ENCODE measurements around the gene TNFSF10.

TNFSF10 gene

DNA sequence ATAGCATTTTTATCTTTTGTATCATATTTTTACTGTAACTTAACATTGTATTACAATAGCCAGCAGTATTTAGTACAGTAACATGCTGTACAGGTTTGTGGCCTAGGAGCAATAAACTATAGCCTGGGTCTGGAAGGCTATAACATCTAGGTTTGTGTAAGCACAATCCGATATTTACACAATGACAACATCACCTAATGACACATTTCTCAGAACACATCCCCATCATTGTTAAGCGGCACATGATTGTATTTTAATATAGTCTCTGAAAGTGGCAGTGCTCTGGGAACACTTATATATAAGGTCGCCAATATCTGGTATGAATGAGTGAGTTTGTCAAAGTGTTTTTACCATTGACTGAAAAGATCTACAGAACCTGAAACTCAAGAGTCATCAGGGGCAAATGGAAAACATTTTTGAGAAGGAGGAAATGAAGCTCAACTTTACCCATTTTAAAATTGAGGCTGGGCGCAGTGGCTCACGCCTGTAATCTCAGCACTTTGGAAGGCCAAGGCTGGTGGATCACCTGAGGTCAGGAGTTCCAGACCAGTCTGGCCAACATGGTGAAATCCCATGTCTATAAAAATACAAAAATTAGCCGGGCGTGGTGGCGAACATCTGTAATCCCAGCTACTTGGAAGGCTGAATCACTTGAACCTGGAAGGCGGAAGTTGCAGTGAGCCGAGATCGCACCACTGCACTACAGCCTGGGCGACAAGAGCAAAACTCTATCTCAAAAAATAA lies 38.8 kb upstream of the TNFSF10 start:
- TF ChIP-seq CTCF (IDR thresholded peaks at IDR 0.05; ENCODE audit: low read depth, low read length, missing control alignments) = no peak
- H3K4me3 ChIP-seq (ENCODE audit: low read depth, low read length) = no peak overlapping the region
- DNase-seq (ENCODE audit: low read depth) = no peak

- DNase-seq (ENCODE audit: low read depth) = no peak
- H3K4me3 ChIP-seq (ENCODE audit: low read depth, low read length) = no peak overlapping the region
- TF ChIP-seq CTCF (IDR thresholded peaks at IDR 0.05; ENCODE audit: low read depth, low read length, missing control alignments) = no peak
Observed at GRCh38 chr3:172560586-172560985, 37.4 kb upstream of the TNFSF10 start.

DNA sequence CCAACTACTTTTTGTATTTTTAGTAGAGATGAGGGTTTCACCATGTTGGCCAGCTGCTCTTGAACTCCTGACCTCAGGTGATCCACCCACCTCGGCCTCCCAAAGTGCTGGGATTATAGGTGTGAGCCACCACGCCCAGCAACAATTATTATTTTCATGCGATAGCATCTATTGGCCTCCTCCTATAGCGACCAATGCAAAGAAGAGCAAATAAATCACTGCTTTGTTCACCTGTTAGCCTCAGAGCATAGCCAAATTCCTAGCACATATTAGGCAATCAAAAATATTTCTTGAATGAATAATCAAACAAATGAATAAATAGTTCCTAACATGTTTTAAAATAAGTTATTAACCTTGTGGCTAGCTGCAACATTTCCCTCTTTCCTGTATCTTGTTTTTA lies 36.8 kb upstream of the TNFSF10 start:
- DNase-seq (ENCODE audit: low read depth) = no peak
- TF ChIP-seq CTCF (IDR thresholded peaks at IDR 0.05; ENCODE audit: low read depth, low read length, missing control alignments) = no peak
- H3K4me3 ChIP-seq (ENCODE audit: low read depth, low read length) = no peak overlapping the region

GRCh38 chr3:172559020-172559419 lies 35.8 kb upstream of the TNFSF10 start:
- TF ChIP-seq CTCF (IDR thresholded peaks at IDR 0.05; ENCODE audit: low read depth, low read length, missing control alignments) = no peak

GRCh38 chr3:172557515-172558220 lies 34.4 kb upstream of the TNFSF10 start:
- TF ChIP-seq CTCF (IDR thresholded peaks at IDR 0.05; ENCODE audit: low read depth, low read length, missing control alignments) = no peak
- DNase-seq (ENCODE audit: low read depth) = no peak
- no peak overlapping the region for H3K4me3 ChIP-seq (ENCODE audit: low read depth, low read length)

More at GRCh38 chr3:172559020-172559419, 35.8 kb upstream of the TNFSF10 start:
- H3K4me3 ChIP-seq (ENCODE audit: low read depth, low read length) = no peak overlapping the region
- no peak for DNase-seq (ENCODE audit: low read depth)

- TF ChIP-seq CTCF (IDR thresholded peaks at IDR 0.05; ENCODE audit: low read depth, low read length, missing control alignments) = no peak
- no peak for DNase-seq (ENCODE audit: low read depth)
- no peak overlapping the region for H3K4me3 ChIP-seq (ENCODE audit: low read depth, low read length)
Observed at GRCh38 chr3:172553526-172554252, 30.5 kb upstream of the TNFSF10 start.
